Measurements from ENCODE around the gene NHERF1.

GRCh38 chr17:74740641-74741387 lies 7.6 kb upstream of the NHERF1 start:
- TF ChIP-seq CTCF (IDR thresholded peaks at IDR 0.05) (no peak), POLR2A (IDR thresholded peaks at IDR 0.05) (no peak)

All from right lobe of liver (tissue), 4 donors.